GM23248 (cell line): ENCODE measurements around the gene SLIT2. TPM values are rescaled to one million over a fixed set of nuclear protein-coding genes. Genes with fewer than 3 reads are reported as not detected.

ENCODE experiments used
- DNase-seq: peaks from one replicate; pipeline ENCODE4 v3.0.0-alpha.2; 2015
- H2AFZ ChIP-seq: fragments of 200-600 bp; sonication (generic); 2 replicates; pipeline ENCODE4 v1.6.1; 2016; ENCODE audit warnings: antibody characterized with exemption
- H3F3A ChIP-seq: fragments of 200-600 bp; sonication (generic); 2 replicates; pipeline ENCODE4 v1.6.1; 2016; ENCODE audit warnings: mild to moderate bottlenecking, antibody characterized with exemption, mixed run types; ENCODE audit not compliant: insufficient read depth
- H3K27ac ChIP-seq: fragments of 200-600 bp; sonication (generic); 2 replicates; pipeline ENCODE4 v1.5.1; 2016; ENCODE audit warnings: mild to moderate bottlenecking
- H3K27me3 ChIP-seq: fragments of 200-600 bp; sonication (generic); replicated peaks from 2 replicates; pipeline ENCODE4 v1.6.1; 2016; ENCODE audit warnings: mild to moderate bottlenecking; ENCODE audit not compliant: insufficient read depth
- H3K36me3 ChIP-seq: fragments of 200-600 bp; sonication (generic); 2 replicates; pipeline ENCODE4 v1.6.1; 2016; ENCODE audit warnings: low read depth, mild to moderate bottlenecking
- H3K4me1 ChIP-seq: fragments of 200-600 bp; sonication (generic); 2 replicates; pipeline ENCODE4 v1.6.1; 2016; ENCODE audit warnings: mild to moderate bottlenecking; ENCODE audit not compliant: insufficient read depth
- H3K4me2 ChIP-seq: fragments of 200-600 bp; sonication (generic); one replicate; pipeline ENCODE4 v1.6.1; 2016; ENCODE audit warnings: mild to moderate bottlenecking; ENCODE audit not compliant: unreplicated experiment
- H3K4me3 ChIP-seq: fragments of 200-600 bp; sonication (generic); 2 replicates; pipeline ENCODE4 v1.5.1; 2016; ENCODE audit warnings: mild to moderate bottlenecking
- H3K79me2 ChIP-seq: fragments of 200-600 bp; sonication (generic); 2 replicates; pipeline ENCODE4 v1.6.1; 2016; ENCODE audit warnings: mild to moderate bottlenecking; ENCODE audit not compliant: insufficient read depth
- H3K9ac ChIP-seq: fragments of 200-600 bp; sonication (generic); 2 replicates; pipeline ENCODE4 v1.6.1; 2016; ENCODE audit warnings: mild to moderate bottlenecking
- H3K9me2 ChIP-seq: fragments of 200-600 bp; sonication (generic); 2 replicates; pipeline ENCODE4 v1.6.1; 2016; ENCODE audit warnings: mixed run types, mild to moderate bottlenecking, moderate library complexity; ENCODE audit not compliant: insufficient read depth
- H3K9me3 ChIP-seq: fragments of 200-600 bp; sonication (generic); one replicate; pipeline ENCODE4 v1.6.1; 2017; ENCODE audit warnings: low read depth
- H4K20me1 ChIP-seq: fragments of 200-600 bp; sonication (generic); 2 replicates; pipeline ENCODE4 v1.6.0; 2016; ENCODE audit not compliant: insufficient read depth
- EZH2 ChIP-seq: fragments of 200-600 bp; sonication (generic); IDR thresholded peaks from 2 replicates; pipeline ENCODE4 v1.6.1; 2018; ENCODE audit warnings: antibody characterized with exemption, mild to moderate bottlenecking; ENCODE audit not compliant: insufficient read depth, poor library complexity, severe bottlenecking
- EZH2phosphoT487 ChIP-seq: fragments of 200-600 bp; sonication (generic); IDR thresholded peaks from 2 replicates; pipeline ENCODE4 v1.6.1; 2018; ENCODE audit warnings: antibody characterized with exemption, moderate library complexity, mild to moderate bottlenecking, low read depth; ENCODE audit not compliant: insufficient read depth
- WGBS, 2 experiments: methylation state at CpG; one replicate each; pipeline ENCODE4 v1.1.6; 2015 to 2017; ENCODE audit warnings: low lambda C conversion rate in 2 of 2, low coverage in 1 of 2; ENCODE audit errors: missing lambda C conversion rate in 2 of 2; 5-methylcytosine and 5-hydroxymethylcytosine counted together
- in situ Hi-C: fragments of 300-500 bp; cut with MboI; formaldehyde crosslinking; loops from 2 replicates; pipeline ENCODE4 v1.15.0; 2020
- polyA plus RNA-seq: library from polyadenylated mRNA; unstranded; fragments of >200 nt; fragmentation: Nextera tagmentation; extraction: Ambion mirVana; gene quantifications from 2 replicates; pipeline ENCODE4 v1.2.1, GENCODE V29; 2016
- total RNA-seq: library from RNA; depleted of rRNA; stranded (reverse); fragments of >200 nt; shearing (Covaris generic); gene quantifications from 2 replicates; pipeline ENCODE4 v1.2.3, GENCODE V29; 2014

Gene SLIT2
- total and polyA plus RNA-seq, 2 experiments from 2014 or later, result 23.0 to 50.8 TPM

DNA sequence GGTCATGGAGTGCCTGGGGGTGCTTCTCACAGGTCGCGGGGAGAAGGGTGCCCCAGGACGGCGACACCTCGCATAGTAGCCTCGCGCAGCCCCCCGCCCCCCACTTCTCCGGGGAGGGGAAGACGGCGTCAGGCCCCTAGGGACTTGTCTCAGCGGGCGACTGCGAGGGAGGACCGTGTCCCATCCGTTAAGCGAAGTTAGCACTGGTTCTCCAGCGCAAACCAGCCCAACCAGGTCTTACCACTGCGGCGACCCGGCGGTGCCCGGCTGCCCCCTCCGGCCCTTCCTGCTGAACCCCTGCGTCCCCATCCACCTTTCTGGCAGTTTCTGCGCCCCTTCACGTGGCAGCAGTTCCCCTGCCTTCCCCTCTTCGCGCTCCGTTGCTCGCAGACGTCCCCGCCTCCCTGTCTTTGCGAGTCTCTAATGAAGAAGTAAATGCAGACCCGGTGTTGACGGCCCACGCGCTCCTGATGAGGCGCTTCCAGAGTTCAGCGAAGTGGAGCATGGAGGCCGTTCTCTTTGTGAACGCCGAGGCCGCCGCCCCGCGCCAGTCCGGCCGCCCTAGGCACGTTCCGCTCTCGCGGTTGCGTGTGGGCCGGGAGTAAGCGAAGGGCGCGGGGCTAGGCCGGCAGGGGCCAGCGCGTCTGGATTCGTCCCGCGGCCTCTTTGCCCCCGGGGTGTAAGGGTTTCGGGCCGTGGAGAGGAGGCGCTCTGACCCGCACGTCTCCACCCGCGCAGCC, 3.0 kb downstream of the SLIT2 start:
- in situ Hi-C loops, result loop anchor here (10.0 kb wide), 1 partner anchor 1020 kb away; no protein-coding TSS in a partner anchor
- 0 out of 2 replicates have a peak, but pooled peaks cover 4% of the 10 kb centered on the region for H4K20me1 ChIP-seq
- H3K9ac ChIP-seq, result peak overlapping the region; percentile 77
- H3F3A ChIP-seq, result peaks cover 22% of the 10 kb centered on the region; the same call in 1 of the 2 replicates
- peaks cover 76% of the 10 kb centered on the region for H3K79me2 ChIP-seq
- H3K9me2 ChIP-seq, result no peaks in the 10 kb centered on the region
- WGBS, 2 experiments, result 1% methylated on average over 48 to 72 of the region's 72 CpGs
- peak overlapping the region; percentile 82 for H3K4me3 ChIP-seq
- DNase-seq, result peak; percentile 78
- H2AFZ ChIP-seq, result peak overlapping the region; percentile 85
- H3K4me1 ChIP-seq, result peaks cover 38% of the 10 kb centered on the region
- H3K27me3 ChIP-seq, result no peaks in the 10 kb centered on the region
- TF ChIP-seq EZH2 (no peak), EZH2phosphoT487 (no peak)
- H3K4me2 ChIP-seq, result peak overlapping the region; percentile 99
- peaks cover 14% of the 10 kb centered on the region; the same call in 1 of the 2 replicates for H3K36me3 ChIP-seq
- peak overlapping the region; percentile 57 for H3K27ac ChIP-seq
- H3K9me3 ChIP-seq, result no peaks in the 10 kb centered on the region

DNA sequence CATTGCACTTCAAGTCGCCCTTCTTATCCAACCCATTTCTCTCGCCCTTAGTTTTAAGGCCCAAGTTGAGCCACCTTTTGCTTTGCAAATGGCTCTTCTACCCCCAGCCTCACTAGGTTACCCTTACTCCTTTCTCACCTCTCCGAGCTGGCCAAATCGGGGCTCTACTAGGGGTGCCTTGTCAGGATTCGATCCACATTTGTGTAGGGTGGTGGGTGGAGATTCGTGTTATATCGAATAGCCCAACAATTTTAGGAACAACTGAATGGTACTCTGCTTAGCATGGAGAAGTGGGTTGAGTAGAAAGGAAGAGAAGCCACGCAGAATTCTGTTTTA, 3.5 kb downstream of the SLIT2 start:
- peak overlapping the region; percentile 82 for H3K4me3 ChIP-seq
- in situ Hi-C loops, result loop anchor here (10.0 kb wide), 1 partner anchor 1020 kb away; no protein-coding TSS in a partner anchor
- peak overlapping the region; percentile 77 for H3K9ac ChIP-seq
- TF ChIP-seq EZH2phosphoT487 (no peak), EZH2 (no peak)
- peak overlapping the region; percentile 99 for H3K4me2 ChIP-seq
- no peaks in the 10 kb centered on the region for H3K9me3 ChIP-seq
- peak; percentile 34 for DNase-seq
- H3K9me2 ChIP-seq, result no peaks in the 10 kb centered on the region
- WGBS, 2 experiments, result 3% methylated on average over 8 of the region's 8 CpGs
- H3K4me1 ChIP-seq, result peaks cover 42% of the 10 kb centered on the region
- peaks cover 19% of the 10 kb centered on the region; the same call in 1 of the 2 replicates for H3F3A ChIP-seq
- H3K27me3 ChIP-seq, result no peaks in the 10 kb centered on the region
- H3K79me2 ChIP-seq, result peaks cover 81% of the 10 kb centered on the region
- H2AFZ ChIP-seq, result peak overlapping the region; percentile 85
- H3K36me3 ChIP-seq, result peaks cover 19% of the 10 kb centered on the region; the same call in 1 of the 2 replicates
- peak overlapping the region; percentile 57 for H3K27ac ChIP-seq
- H4K20me1 ChIP-seq, result 0 out of 2 replicates have a peak, but pooled peaks cover 4% of the 10 kb centered on the region

DNA sequence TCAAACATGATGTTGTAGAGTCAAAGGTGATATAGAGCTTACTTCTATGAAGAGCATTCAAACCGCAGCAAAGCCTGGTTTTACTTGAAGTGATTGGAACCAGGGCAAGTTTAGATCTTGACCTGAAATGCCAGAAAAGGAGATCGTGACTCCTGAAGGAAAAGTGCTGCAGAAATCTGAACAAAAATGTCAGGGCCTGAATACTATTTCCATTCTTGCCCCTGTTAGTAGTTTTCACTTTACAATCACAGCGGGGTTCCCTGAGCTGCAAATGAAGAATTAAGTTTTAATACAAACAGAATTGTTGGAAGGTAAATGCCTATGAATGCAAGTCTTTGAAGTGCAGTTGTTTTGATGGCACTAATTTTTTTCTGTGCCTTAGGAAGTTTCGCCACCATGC, 4.1 kb downstream of the SLIT2 start:
- DNase-seq, result peak; percentile 35
- TF ChIP-seq EZH2, result no peak
- no peak for TF ChIP-seq EZH2phosphoT487
- in situ Hi-C loops, result loop anchor here (10.0 kb wide), 1 partner anchor 1021 kb away; no protein-coding TSS in a partner anchor
- peak overlapping the region; percentile 99 for H3K4me2 ChIP-seq
- H3F3A ChIP-seq, result peaks cover 17% of the 10 kb centered on the region; the same call in 1 of the 2 replicates
- H3K36me3 ChIP-seq, result peaks cover 20% of the 10 kb centered on the region; the same call in 1 of the 2 replicates
- H3K9ac ChIP-seq, result peak overlapping the region; percentile 77
- peak overlapping the region; percentile 85 for H2AFZ ChIP-seq
- peak overlapping the region; percentile 57 for H3K27ac ChIP-seq
- no peaks in the 10 kb centered on the region for H3K9me3 ChIP-seq
- H3K9me2 ChIP-seq, result no peaks in the 10 kb centered on the region
- peaks cover 85% of the 10 kb centered on the region for H3K79me2 ChIP-seq
- no peaks in the 10 kb centered on the region for H3K27me3 ChIP-seq
- H3K4me3 ChIP-seq, result peak overlapping the region; percentile 82
- 0 out of 2 replicates have a peak, but pooled peaks cover 4% of the 10 kb centered on the region for H4K20me1 ChIP-seq
- WGBS, 2 experiments, result 19 to 21% methylated on average over 4 of the region's 4 CpGs
- peaks cover 42% of the 10 kb centered on the region for H3K4me1 ChIP-seq

DNA sequence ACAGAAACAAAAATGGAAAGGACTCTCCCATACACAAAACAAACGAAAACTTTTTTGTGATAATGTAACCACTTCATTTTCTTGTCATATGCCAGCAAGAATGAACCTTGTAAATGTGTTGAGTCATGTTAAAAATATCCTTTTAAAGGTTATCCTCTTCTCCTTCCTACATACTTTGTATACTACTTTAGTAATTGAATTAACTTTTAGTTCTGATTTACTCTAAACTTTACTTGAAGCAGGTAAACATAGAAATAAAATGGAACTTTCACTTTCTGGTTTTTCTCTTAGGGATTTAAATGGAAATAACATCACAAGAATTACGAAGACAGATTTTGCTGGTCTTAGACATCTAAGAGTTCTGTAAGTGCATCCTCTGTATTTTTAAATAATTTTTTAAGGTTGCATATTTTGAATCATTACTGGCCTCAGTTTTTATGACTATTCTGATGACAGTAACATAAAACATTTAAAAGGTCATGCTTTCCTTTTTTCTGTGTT, 4.7 kb downstream of the SLIT2 start:
- H3K27me3 ChIP-seq, result no peaks in the 10 kb centered on the region
- 0 out of 2 replicates have a peak, but pooled peaks cover 8% of the 10 kb centered on the region for H4K20me1 ChIP-seq
- H3K36me3 ChIP-seq, result peaks cover 26% of the 10 kb centered on the region
- H3K9me3 ChIP-seq, result no peaks in the 10 kb centered on the region
- peak; percentile 44 for DNase-seq
- in situ Hi-C loops, result loop anchor here (10.0 kb wide), 1 partner anchor 1022 kb away; no protein-coding TSS in a partner anchor
- WGBS, 2 experiments, result 4 to 8% methylated on average over 2 of the region's 2 CpGs
- H3K9me2 ChIP-seq, result no peaks in the 10 kb centered on the region
- peak overlapping the region; percentile 82 for H3K4me3 ChIP-seq
- peak overlapping the region; percentile 77 for H3K9ac ChIP-seq
- H3K27ac ChIP-seq, result peak overlapping the region; percentile 57
- no peak for TF ChIP-seq EZH2
- TF ChIP-seq EZH2phosphoT487, result no peak
- peaks cover 19% of the 10 kb centered on the region; the same call in 1 of the 2 replicates for H3F3A ChIP-seq
- H3K4me1 ChIP-seq, result peaks cover 42% of the 10 kb centered on the region
- peak overlapping the region; percentile 99 for H3K4me2 ChIP-seq
- no peak overlapping the region for H2AFZ ChIP-seq
- H3K79me2 ChIP-seq, result peaks cover 91% of the 10 kb centered on the region
